ENCODE measurements around the gene PCK1. TPM values are rescaled to one million over a fixed set of nuclear protein-coding genes. Genes with fewer than 3 reads are reported as not detected.

The PCK1 gene
- total RNA-seq, 1 experiment from 2014 or later: 0.49 TPM

GRCh38 chr20:57589123-57589727 is 28.3 kb downstream of the PCK1 start:
- no peaks in the 10 kb centered on the region for H4K20me1 ChIP-seq (ENCODE audit: insufficient read depth)
- H3K36me3 ChIP-seq (ENCODE audit: control insufficient read depth in 1 of 2, insufficient read depth in 2 of 2, low read length in 2 of 2): no peaks in the 10 kb centered on the region
- H3K4me2 ChIP-seq (ENCODE audit: low read length): no peak overlapping the region
- CTCF ChIA-PET: interaction anchor here (1.3 kb wide), 1 partner anchor 90 kb away, joined by 4 read pairs; no protein-coding TSS in a partner anchor
- POLR2A ChIA-PET: no interaction called here
- H3K27me3 ChIP-seq (ENCODE audit: insufficient read depth, low read length): peaks cover 8% of the 10 kb centered on the region; the same call in 1 of the 2 replicates
- no peak for TF ChIP-seq ATF3 (IDR thresholded peaks at IDR 0.05)
- no peak for TF ChIP-seq ZFX (IDR thresholded peaks at IDR 0.05)
- no peak for TF ChIP-seq TCF7L2 (IDR thresholded peaks at IDR 0.05; ENCODE audit: borderline replicate concordance, extremely low read depth, insufficient read depth, insufficient read length)
- no peak for TF ChIP-seq ZBTB33 (IDR thresholded peaks at IDR 0.05; ENCODE audit: extremely low read depth, insufficient replicate concordance, low read length)
- TF ChIP-seq SP1 (IDR thresholded peaks at IDR 0.05; ENCODE audit: low read depth): no peak
- no peak for TF ChIP-seq POLR2AphosphoS5 (IDR thresholded peaks at IDR 0.05; ENCODE audit: low read depth, low read length)
- no peak for TF ChIP-seq SRF (IDR thresholded peaks at IDR 0.05; ENCODE audit: low read depth)
- H3K4me1 ChIP-seq (ENCODE audit: control insufficient read depth in 1 of 2, insufficient read depth in 2 of 2, low read length in 2 of 2): no peaks in the 10 kb centered on the region
- intact Hi-C loops (cut with micrococcal nuclease): no loop called here
- DNase-seq (ENCODE audit: low read depth, low spot score): no peak
- H3K9me3 ChIP-seq (ENCODE audit: control insufficient read depth in 1 of 2, insufficient read depth in 1 of 2, low read depth in 1 of 2, low read length in 2 of 2): no peaks in the 10 kb centered on the region
- BruUV-seq (replicated peaks): no TSS peak
- H3K79me2 ChIP-seq (ENCODE audit: insufficient read depth, low read length): no peaks in the 10 kb centered on the region
- no peak overlapping the region for H3K4me3 ChIP-seq (replicated peaks in 1 of 2; ENCODE audit: low read depth in 1 of 2, low read length in 2 of 2)
- no peak overlapping the region for H3K27ac ChIP-seq (ENCODE audit: low read depth, low read length)
- H3K9me2 ChIP-seq (ENCODE audit: insufficient read depth): no peaks in the 10 kb centered on the region
- ATAC-seq: no peak
- no peak overlapping the region for H3K9ac ChIP-seq (ENCODE audit: low read length)
- H2AFZ ChIP-seq (ENCODE audit: low read depth, low read length, poor library complexity, severe bottlenecking): no peak overlapping the region
- RAD21 ChIA-PET (ENCODE audit: low non-redundant PET in 1 of 2, low total read pairs in 2 of 2, uncharacterized antibody in 2 of 2, unreplicated experiment in 2 of 2): no interaction called here

Measured in HCT116 (cell line).